NT2/D1 (cell line): ENCODE data around the gene DOCK3.
"Not testable (repeated sequence)": the region's sequence is repeated elsewhere in the genome, so short reads cannot be mapped to it uniquely, and the experiment has no call there.

ENCODE experiments used
- DNase-seq: peaks from one replicate; pipeline ENCODE4 v3.0.0-alpha.2; 2011; ENCODE audit warnings: low read depth, low spot score
- H3K27me3 ChIP-seq: 2 replicates; pipeline ENCODE4 v1.6.0; 2011; ENCODE audit warnings: mild to moderate bottlenecking; ENCODE audit not compliant: insufficient read length, insufficient read depth
- H3K36me3 ChIP-seq: 2 replicates; pipeline ENCODE4 v1.6.1; 2011; ENCODE audit warnings: mild to moderate bottlenecking, low read length, mixed read lengths; ENCODE audit not compliant: insufficient read depth, insufficient read length
- H3K4me1 ChIP-seq: 2 replicates; pipeline ENCODE4 v1.5.1; 2011; ENCODE audit not compliant: insufficient read depth, insufficient read length
- H3K4me3 ChIP-seq: 2 replicates; pipeline ENCODE4 v1.5.1; 2011; ENCODE audit warnings: low read depth; ENCODE audit not compliant: insufficient read length
- H3K9ac ChIP-seq: 2 replicates; pipeline ENCODE4 v1.6.0; 2011; ENCODE audit warnings: low read depth; ENCODE audit not compliant: insufficient read length
- H3K9me3 ChIP-seq: 2 replicates; pipeline ENCODE4 v1.5.1; 2011; ENCODE audit warnings: mild to moderate bottlenecking, low read length; ENCODE audit not compliant: insufficient read depth
- SUZ12 ChIP-seq: IDR thresholded peaks from 2 replicates; pipeline ENCODE4 v1.6.1; 2011; ENCODE audit not compliant: insufficient read length, insufficient read depth; ENCODE audit errors: extremely low read depth
- YY1 ChIP-seq: IDR thresholded peaks from 2 replicates; pipeline ENCODE4 v1.6.1; 2011; ENCODE audit not compliant: insufficient read length, insufficient read depth
- ZNF274 ChIP-seq: IDR thresholded peaks from 2 replicates; pipeline ENCODE4 v1.6.1; 2011; ENCODE audit warnings: mild to moderate bottlenecking, low read depth, low read length

The DOCK3 gene

GRCh38 chr3:50913260-50913659, 238.5 kb downstream of the DOCK3 start:
- Histone ChIP-seq H3K4me1 (no peaks in the 10 kb centered on the region), H3K36me3 (no peaks in the 10 kb centered on the region), H3K27me3 (no peaks in the 10 kb centered on the region), H3K9ac (no peak overlapping the region), H3K4me3 (no peak overlapping the region), H3K9me3 (no peaks in the 10 kb centered on the region)
- TF ChIP-seq ZNF274 (no peak), YY1 (no peak), SUZ12 (no peak)
- no peak for DNase-seq

- not testable (repeated sequence) for H3K27me3 ChIP-seq, DNase-seq, H3K9ac ChIP-seq, H3K4me3 ChIP-seq, H3K4me1 ChIP-seq, H3K36me3 ChIP-seq
- H3K9me3 ChIP-seq, result peaks cover 22% of the 10 kb centered on the region
These were observed 247.3 kb downstream of the DOCK3 start for GRCh38 chr3:50922071-50922470.

GRCh38 chr3:50923955-50924354, 249.2 kb downstream of the DOCK3 start:
- H3K36me3 ChIP-seq, result no peaks in the 10 kb centered on the region
- no peak for DNase-seq
- H3K9ac ChIP-seq, result no peak overlapping the region
- H3K4me3 ChIP-seq, result no peak overlapping the region
- H3K27me3 ChIP-seq, result no peaks in the 10 kb centered on the region
- H3K4me1 ChIP-seq, result peaks cover 5% of the 10 kb centered on the region
- TF ChIP-seq SUZ12, result no peak
- TF ChIP-seq YY1, result no peak
- no peak for TF ChIP-seq ZNF274
- H3K9me3 ChIP-seq, result peaks cover 22% of the 10 kb centered on the region

- DNase-seq, result peak; percentile 77
- no peak overlapping the region for H3K4me3 ChIP-seq
- TF ChIP-seq YY1 (no peak), ZNF274 (no peak), SUZ12 (no peak)
These were observed 249.9 kb downstream of the DOCK3 start for GRCh38 chr3:50924638-50925037.

GRCh38 chr3:50926868-50927267, 252.1 kb downstream of the DOCK3 start:
- DNase-seq, result peak; percentile 25
- no peaks in the 10 kb centered on the region for H3K36me3 ChIP-seq

More at GRCh38 chr3:50924638-50925037, 249.9 kb downstream of the DOCK3 start:
- peaks cover 5% of the 10 kb centered on the region for H3K4me1 ChIP-seq
- no peaks in the 10 kb centered on the region for H3K27me3 ChIP-seq
- peaks cover 22% of the 10 kb centered on the region for H3K9me3 ChIP-seq
- H3K9ac ChIP-seq, result no peak overlapping the region
- no peaks in the 10 kb centered on the region for H3K36me3 ChIP-seq

GRCh38 chr3:50930371-50931208, 255.9 kb downstream of the DOCK3 start:
- H3K4me3 ChIP-seq, result no peak overlapping the region
- TF ChIP-seq SUZ12 (no peak), ZNF274 (no peak), YY1 (no peak)
- H3K4me1 ChIP-seq, result peaks cover 2% of the 10 kb centered on the region
- H3K9ac ChIP-seq, result no peak overlapping the region
- no peaks in the 10 kb centered on the region for H3K27me3 ChIP-seq
- no peak for DNase-seq
- H3K36me3 ChIP-seq, result no peaks in the 10 kb centered on the region
- H3K9me3 ChIP-seq, result peaks cover 16% of the 10 kb centered on the region

More at GRCh38 chr3:50926868-50927267, 252.1 kb downstream of the DOCK3 start:
- Histone ChIP-seq H3K9ac (no peak overlapping the region), H3K4me3 (no peak overlapping the region), H3K27me3 (no peaks in the 10 kb centered on the region), H3K9me3 (peaks cover 19% of the 10 kb centered on the region), H3K4me1 (peaks cover 5% of the 10 kb centered on the region)
- no peak for TF ChIP-seq SUZ12
- TF ChIP-seq YY1, result no peak
- no peak for TF ChIP-seq ZNF274

- H3K9me3 ChIP-seq, result peaks cover 26% of the 10 kb centered on the region
- DNase-seq, H3K36me3 ChIP-seq, H3K9ac ChIP-seq, H3K4me1 ChIP-seq, H3K27me3 ChIP-seq, H3K4me3 ChIP-seq: not testable (repeated sequence)
These were observed 258.2 kb downstream of the DOCK3 start for GRCh38 chr3:50932918-50933317.
